SH-SY5Y (cell line): ENCODE results near the gene TMEM208.

Experiments
- GATA2 ChIP-seq: IDR thresholded peaks from 2 replicates; pipeline ENCODE4 v1.6.1; 2011; ENCODE audit warnings: mild to moderate bottlenecking, low read depth, low read length
- GATA3 ChIP-seq: IDR thresholded peaks from 2 replicates; pipeline ENCODE4 v1.6.1; 2011; ENCODE audit warnings: low read depth, mild to moderate bottlenecking, low read length, moderate library complexity

- TF ChIP-seq GATA2 (no peak), GATA3 (no peak)
These were observed 24.5 kb upstream of the TMEM208 start for GRCh38 chr16:67202426-67202825.
